ENCODE results near the gene STK11. TPM values are rescaled to one million over a fixed set of nuclear protein-coding genes. Genes with fewer than 3 reads are reported as not detected.
A peak's percentile ranks its signal among the peaks of the same experiment; 100 is the strongest.

Gene STK11
- total RNA-seq, 1 donor from 2014 or later = 64.8 TPM

- no peak for DNase-seq (ENCODE audit: extremely low spot score, unreplicated experiment)
- Mint-ChIP-seq H3K27me3 (peaks cover 3% of the 10 kb centered on the region), H3K4me1 (ENCODE audit: unreplicated experiment) (peaks cover 33% of the 10 kb centered on the region), H3K9me3 (no peaks in the 10 kb centered on the region), H3K27ac (peak overlapping the region; percentile 90), H3K4me3 (peak overlapping the region; percentile 89), H3K36me3 (peaks cover 17% of the 10 kb centered on the region)
- TF ChIP-seq CTCF (conservative IDR thresholded peaks at IDR 0.05) = no peak
Observed at GRCh38 chr19:1270213-1270853, 64.8 kb downstream of the STK11 start.

- no peaks in the 10 kb centered on the region for H3K9me3 Mint-ChIP-seq
- peak overlapping the region; percentile 89 for H3K4me3 Mint-ChIP-seq
- H3K27me3 Mint-ChIP-seq = peaks cover 3% of the 10 kb centered on the region
- H3K27ac Mint-ChIP-seq = peak overlapping the region; percentile 90
- H3K36me3 Mint-ChIP-seq = peaks cover 17% of the 10 kb centered on the region
- no peak for TF ChIP-seq CTCF (conservative IDR thresholded peaks at IDR 0.05)
- peaks cover 32% of the 10 kb centered on the region for H3K4me1 Mint-ChIP-seq (ENCODE audit: unreplicated experiment)
- no peak for DNase-seq (ENCODE audit: extremely low spot score, unreplicated experiment)
Observed at GRCh38 chr19:1270854-1271527, 65.4 kb downstream of the STK11 start.

GRCh38 chr19:1271528-1272422 lies 66.2 kb downstream of the STK11 start:
- Mint-ChIP-seq H3K4me3 (peak overlapping the region; percentile 89), H3K27me3 (peaks cover 3% of the 10 kb centered on the region), H3K36me3 (peaks cover 17% of the 10 kb centered on the region), H3K9me3 (no peaks in the 10 kb centered on the region), H3K27ac (peak overlapping the region; percentile 90), H3K4me1 (ENCODE audit: unreplicated experiment) (peaks cover 34% of the 10 kb centered on the region)
- TF ChIP-seq CTCF (conservative IDR thresholded peaks at IDR 0.05) = no peak
- DNase-seq (ENCODE audit: extremely low spot score, unreplicated experiment) = no peak

- Mint-ChIP-seq H3K4me1 (ENCODE audit: unreplicated experiment) (peaks cover 32% of the 10 kb centered on the region), H3K27ac (peak overlapping the region; percentile 72), H3K4me3 (peak overlapping the region; percentile 76), H3K9me3 (no peaks in the 10 kb centered on the region), H3K36me3 (peaks cover 17% of the 10 kb centered on the region), H3K27me3 (no peaks in the 10 kb centered on the region)
- no peak for TF ChIP-seq CTCF (conservative IDR thresholded peaks at IDR 0.05)
- no peak for DNase-seq (ENCODE audit: extremely low spot score, unreplicated experiment)
Observed at GRCh38 chr19:1272423-1273262, 67.1 kb downstream of the STK11 start.

All from type B pancreatic cell (in vitro differentiated cells).